T-helper 2 cell (primary cell): ENCODE results near the gene IQCK.
"Not testable (repeated sequence)": the region's sequence is repeated elsewhere in the genome, so short reads cannot be mapped to it uniquely, and the experiment has no call there.

ENCODE experiments used
- DNase-seq, 5 experiments: peaks; one replicate each; pipeline versions ENCODE4 v3.0.0 to v3.0.0-alpha.2; 2012 to 2022

Gene IQCK

GRCh38 chr16:19757762-19758595, 39.9 kb downstream of the IQCK start:
- no peak for DNase-seq

- DNase-seq, result no peak
Observed at GRCh38 chr16:19760356-19761060, 42.4 kb downstream of the IQCK start.

DNA sequence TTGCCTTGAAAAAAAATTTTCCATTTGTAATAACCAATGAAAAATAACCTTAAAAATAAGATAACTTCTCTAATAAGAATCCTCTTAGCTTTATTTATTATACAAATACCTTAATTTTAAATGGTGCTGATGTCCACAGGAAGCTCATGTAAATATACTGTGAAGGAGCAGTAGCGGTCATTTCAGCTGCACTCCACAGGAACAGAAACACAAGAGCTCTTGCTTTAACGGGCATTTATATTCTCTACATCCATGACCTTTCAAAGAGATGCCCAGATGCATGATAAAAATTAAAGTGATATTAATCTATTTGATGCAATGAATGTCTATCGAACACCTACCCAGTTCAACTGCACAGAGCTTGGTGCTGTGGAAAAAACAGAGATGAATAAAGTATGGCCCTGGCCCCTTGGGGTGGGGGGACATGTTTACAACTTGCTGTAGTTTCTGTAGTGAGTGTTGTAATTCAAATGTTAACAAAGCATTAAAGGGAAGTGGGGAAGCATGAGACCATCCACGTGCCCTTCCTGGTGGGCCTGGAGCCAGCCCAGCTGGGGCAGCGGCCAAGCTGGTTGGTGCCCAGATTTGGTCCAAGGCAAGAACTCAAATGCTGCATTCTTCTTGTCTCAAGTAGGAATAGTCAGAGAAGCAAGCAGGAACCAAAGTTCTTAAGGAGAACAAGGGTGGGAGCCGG, 47.9 kb downstream of the IQCK start:
- DNase-seq, result no peak

GRCh38 chr16:19766554-19766884, 48.4 kb downstream of the IQCK start:
- no peak for DNase-seq

DNA sequence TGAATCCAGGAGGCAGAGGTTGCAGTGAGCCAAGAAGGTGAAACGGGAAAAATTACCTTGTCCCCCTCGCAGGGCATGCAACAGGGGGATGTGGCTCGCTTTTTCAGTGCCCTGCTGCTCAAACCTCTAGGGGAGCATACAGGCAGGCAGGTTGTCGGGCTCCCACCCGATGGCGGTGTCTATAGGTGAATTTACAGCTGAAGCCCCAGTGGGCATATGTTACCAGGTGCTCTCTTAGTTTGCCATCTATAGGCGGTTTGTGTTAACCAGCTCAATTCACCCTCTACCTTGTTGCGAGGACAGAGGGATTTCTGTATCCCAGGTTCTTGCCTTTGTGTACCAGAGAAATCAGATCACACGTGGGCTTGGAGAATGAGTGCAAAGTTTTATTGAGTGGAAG, 48.9 kb downstream of the IQCK start:
- DNase-seq, result no peak

GRCh38 chr16:19767497-19767896, 49.4 kb downstream of the IQCK start:
- DNase-seq, result no peak

DNA sequence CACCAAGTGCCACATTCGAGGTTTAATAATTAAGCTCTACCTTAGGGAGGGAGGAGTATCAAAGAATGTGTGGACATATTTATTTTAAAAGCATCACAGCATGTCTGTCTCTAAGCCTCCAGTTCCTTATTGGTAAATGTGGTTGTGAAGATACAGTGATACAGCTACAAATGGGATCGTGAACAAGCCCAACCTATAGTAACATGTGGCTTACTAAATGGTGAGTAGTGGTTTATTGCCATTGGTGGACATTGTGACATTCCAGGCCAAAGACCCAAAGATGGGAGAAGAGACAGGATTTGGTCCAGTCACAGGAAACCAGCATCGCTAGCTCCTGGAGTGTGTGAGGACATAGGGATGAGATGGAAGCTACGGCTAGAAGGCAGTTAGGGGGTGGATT, 51.2 kb downstream of the IQCK start:
- DNase-seq, result no peak

GRCh38 chr16:19771040-19771439, 53.0 kb downstream of the IQCK start:
- no peak for DNase-seq

DNA sequence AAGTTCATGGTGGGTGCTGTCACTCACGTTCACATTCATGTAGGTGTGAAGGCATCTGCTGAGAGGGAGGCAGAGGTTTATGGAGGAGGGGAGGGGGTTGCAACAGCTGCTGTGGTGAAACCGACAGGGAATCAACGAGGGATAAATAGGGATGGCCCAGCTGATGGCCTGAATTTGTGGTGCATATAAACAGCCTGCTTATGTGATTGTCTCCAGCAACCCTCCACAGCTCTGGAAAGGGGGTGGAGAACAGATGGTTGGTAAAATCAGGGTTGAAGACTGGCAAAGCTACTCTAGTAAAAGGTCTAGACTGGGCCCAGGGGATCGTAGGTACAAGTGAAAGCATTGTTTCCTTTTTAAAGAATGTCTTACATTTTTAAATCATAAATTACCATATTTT, 53.7 kb downstream of the IQCK start:
- DNase-seq, result no peak

DNA sequence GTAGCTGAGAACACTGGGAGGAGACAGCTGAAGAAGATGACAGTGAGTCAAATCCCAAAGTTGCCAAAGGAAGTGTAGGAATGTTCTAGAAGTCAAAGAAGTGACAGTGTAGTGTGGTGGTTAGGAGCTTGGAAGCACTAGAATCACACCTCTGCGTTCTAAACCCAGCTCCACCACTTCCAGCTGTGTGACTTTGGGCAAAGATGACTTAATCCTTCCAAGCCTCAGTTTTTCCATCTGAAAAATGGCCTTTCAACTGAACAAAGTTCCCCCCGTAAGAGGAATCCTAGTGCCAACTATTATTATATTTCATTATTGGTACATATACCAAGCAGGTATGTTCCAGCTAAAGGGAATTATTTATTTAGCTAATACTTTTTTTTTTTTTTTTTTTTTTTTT, 56.0 kb downstream of the IQCK start:
- DNase-seq, result no peak

GRCh38 chr16:19776147-19776546, 58.1 kb downstream of the IQCK start:
- no peak for DNase-seq

DNA sequence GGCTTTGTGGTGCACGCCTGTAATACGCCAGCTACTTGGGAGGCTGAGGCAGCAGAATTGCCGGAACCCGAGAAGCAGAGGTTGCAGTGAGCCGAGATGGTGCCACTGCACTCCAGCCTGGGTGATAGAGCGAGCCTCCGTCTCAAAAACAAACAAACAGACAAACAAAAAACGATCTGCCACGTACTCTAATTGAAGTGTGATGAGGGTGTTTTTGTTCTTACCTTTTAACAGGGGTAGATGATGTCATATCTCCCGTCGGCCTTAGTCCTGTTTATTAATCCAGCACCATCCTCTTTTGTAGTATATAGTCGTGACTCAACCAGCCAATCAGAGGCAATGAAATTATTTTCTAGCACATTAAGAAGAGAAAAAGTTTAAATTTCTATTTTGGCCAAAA, 58.5 kb downstream of the IQCK start:
- DNase-seq, result no peak

GRCh38 chr16:19780321-19780720, 62.2 kb downstream of the IQCK start:
- DNase-seq, result no peak

DNA sequence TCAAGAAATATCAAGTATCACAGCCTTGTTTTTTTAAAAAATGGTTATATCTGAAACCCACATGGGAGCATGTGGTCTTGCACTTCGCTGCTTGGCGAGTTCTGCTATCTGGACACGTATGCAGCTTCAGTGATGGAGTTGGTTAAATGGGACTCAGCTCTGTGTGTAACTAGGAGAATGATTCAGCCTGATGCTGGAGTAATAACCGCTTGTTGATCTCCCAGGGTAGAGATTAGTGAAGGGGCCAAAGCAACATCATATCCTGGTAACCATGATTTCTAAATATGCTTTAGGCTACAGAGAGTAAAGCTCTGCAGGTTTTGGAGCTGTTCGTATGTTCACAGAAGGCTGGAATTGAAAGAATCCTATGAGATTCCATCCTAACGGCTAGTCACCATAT, 63.2 kb downstream of the IQCK start:
- no peak for DNase-seq

DNA sequence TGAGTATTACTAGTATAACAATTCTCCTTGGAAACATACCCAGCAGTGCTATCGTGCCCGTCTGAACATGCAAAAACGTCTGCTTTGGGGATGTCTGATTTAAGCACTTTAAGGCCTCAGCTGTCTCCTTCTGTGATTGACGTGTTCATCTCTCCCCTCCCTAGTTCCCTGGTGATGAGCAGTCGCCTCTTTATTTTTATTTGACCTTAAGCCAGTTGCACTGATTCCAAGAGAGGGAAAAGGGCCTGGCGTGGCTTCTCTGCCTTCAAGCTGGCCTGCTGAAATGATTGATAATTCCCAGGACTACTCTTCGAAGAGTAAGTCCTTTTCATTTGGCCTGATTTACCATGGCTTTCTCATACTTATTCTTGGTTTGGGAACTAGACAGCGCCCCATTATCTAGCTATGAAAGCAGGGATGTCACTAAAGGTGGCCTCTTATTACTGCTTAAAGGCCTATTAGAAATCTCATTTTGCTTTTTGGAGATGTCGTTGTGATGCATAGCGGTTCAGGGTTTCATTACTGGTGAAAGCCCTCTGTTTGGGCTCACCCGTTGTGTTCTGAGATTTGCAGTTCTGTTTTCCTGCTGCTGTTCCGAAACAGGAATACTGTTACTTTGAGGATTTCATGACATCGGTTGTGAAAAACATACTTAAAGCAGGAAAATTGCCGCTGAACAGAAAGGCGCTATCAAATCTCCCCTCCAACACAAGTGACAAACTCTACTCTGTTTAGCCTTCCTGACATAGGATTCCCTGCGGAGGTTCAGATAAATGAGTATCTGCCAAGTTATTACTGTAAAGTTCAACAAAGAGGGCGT, 65.5 kb downstream of the IQCK start:
- no peak for DNase-seq

DNA sequence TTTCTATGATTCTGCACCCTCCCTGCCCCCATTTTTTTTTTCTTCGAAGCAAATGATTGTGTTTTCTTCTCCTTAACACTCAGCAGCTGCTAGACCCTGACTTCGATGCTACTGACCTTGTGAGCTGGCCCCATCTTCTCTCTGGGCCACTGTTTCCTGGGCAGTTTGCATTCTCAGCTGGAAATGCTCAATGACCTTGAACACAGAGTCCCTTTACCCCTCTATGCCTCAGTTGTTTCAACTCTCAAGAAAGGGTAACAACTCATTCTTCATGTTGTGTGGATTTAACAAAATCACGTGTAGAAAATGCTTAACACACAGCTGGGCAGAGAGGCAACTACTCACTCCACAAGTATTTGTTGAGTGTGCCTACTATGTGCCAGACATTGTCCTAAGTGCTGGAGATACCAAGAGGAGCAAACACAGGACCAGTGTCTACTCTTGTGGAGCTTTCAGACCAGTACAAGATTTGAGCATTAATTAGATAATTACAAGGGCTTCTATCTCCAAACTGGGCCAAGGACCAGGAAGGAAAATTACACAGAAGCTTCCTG, 66.2 kb downstream of the IQCK start:
- DNase-seq, result no peak

DNA sequence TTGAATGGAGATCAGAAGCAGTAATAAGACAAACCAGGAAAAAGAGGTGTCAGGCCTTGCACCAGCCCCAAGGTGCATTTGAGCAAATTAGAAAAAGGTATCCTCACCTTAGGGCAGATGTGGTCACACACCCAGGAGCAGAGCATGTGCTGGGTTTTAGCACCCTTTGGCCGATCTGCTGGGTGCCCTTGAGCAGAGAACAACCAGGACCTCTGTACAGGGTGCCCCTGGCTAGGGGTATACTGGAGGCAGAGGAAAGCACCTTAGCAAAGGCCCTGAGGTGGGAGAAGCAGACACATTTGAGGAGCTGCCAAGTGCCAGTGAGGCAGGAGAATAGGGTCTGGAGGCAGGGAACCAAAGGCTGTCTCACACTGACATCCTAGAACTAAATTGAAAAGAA, 67.0 kb downstream of the IQCK start:
- no peak for DNase-seq

GRCh38 chr16:19785512-19786130, 67.5 kb downstream of the IQCK start:
- no peak for DNase-seq

DNA sequence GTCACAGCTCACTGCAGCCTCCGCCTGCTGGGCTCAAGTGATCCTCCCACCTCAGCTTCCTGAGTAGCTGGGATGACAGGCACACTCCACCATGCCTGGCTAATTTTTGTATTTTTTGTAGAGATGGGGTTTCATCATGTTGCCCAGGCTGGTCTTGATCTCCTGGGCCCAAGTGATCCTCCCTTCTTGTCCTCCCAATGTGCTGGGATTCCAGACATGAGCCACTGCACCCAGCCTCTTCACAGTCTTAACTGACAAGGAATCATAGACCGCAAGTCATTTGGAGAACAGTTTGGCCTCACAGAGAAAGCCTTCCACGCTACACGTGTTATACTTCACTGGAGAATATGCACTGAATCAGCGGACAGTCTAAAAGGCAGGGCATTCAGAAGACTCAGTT, 83.3 kb downstream of the IQCK start:
- DNase-seq, result not testable (repeated sequence)

DNA sequence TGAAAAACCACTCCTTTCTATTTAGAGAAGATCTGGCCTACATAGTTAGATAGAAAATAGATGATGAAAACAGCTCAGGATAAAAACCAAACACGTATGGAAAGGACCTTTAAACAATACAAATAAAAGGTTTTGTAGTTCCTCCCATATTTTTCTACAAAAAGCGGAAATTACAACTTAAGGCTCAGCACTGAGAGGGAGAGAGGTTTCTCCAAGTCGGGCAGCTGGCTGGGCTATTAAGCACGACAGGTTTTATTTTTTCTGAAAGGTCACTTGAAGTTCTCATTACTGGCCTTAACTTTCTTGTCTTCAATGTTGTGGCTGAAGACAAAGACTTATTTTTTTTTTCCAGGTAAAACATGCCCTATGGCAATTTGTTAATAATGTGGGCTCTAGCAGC, 83.8 kb downstream of the IQCK start:
- DNase-seq, result not testable (repeated sequence)

DNA sequence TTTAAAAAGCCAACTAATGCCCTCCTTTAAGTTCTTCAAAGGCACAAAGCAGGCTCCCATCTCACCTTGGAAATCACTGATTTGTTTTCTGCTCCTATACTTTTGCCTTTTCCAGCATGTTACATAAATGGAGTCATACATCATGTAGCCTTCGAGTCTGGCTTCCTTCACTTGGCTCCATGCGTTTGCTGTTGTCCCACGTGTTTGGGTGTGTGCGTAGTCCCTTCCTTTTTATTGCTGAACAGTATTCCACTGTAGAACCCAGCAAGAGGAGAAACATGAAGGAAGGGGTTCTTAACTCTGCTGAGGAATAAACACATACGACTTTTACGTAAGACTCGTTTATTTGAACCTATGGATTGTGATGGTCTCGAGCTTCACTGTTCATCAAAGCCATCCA, 84.5 kb downstream of the IQCK start:
- no peak for DNase-seq
